H9 (cell line): ENCODE results near the gene MDFI. TPM values are rescaled to one million over a fixed set of nuclear protein-coding genes. Genes with fewer than 3 reads are reported as not detected.

Source experiments
- DNase-seq: peaks from one replicate; pipeline ENCODE4 v3.0.0-alpha.2; 2017
- H2AFZ ChIP-seq: one replicate; pipeline ENCODE4 v1.6.1; 2013; ENCODE audit warnings: mild to moderate bottlenecking, low read length, control low read depth, moderate library complexity
- H2AK5ac ChIP-seq: 2 replicates; pipeline ENCODE4 v1.6.1; 2013; ENCODE audit warnings: low read length, control low read depth, mixed read lengths; ENCODE audit not compliant: insufficient read length
- H2BK120ac ChIP-seq: one replicate; pipeline ENCODE4 v1.6.1; 2013; ENCODE audit warnings: low read depth, mild to moderate bottlenecking, low read length, control low read depth, inconsistent platforms; ENCODE audit not compliant: poor library complexity, severe bottlenecking
- H2BK12ac ChIP-seq: 2 replicates; pipeline ENCODE4 v1.6.1; 2013; ENCODE audit warnings: low read length, control low read depth, mixed read lengths, low read depth; ENCODE audit not compliant: insufficient read length
- H2BK15ac ChIP-seq: 2 replicates; pipeline ENCODE4 v1.6.1; 2013; ENCODE audit warnings: low read depth, low read length, control low read depth
- H2BK20ac ChIP-seq: one replicate; pipeline ENCODE4 v1.6.1; 2013; ENCODE audit warnings: low read depth, mild to moderate bottlenecking, low read length, control low read depth, inconsistent platforms; ENCODE audit not compliant: poor library complexity, severe bottlenecking
- H2BK5ac ChIP-seq: 2 replicates; pipeline ENCODE4 v1.6.1; 2013; ENCODE audit warnings: low read length, control low read depth, mixed read lengths; ENCODE audit not compliant: insufficient read length
- H3K14ac ChIP-seq: 2 replicates; pipeline ENCODE4 v1.6.1; 2013; ENCODE audit warnings: low read length, control low read depth; ENCODE audit not compliant: insufficient read depth
- H3K18ac ChIP-seq: 2 replicates; pipeline ENCODE4 v1.6.1; 2013; ENCODE audit warnings: low read depth, mild to moderate bottlenecking, mixed read lengths, low read length, control low read depth; ENCODE audit not compliant: insufficient read length
- H3K23ac ChIP-seq: 2 replicates; pipeline ENCODE4 v1.6.1; 2013; ENCODE audit warnings: low read length, control low read depth, mixed read lengths, low read depth; ENCODE audit not compliant: insufficient read length
- H3K23me2 ChIP-seq: 2 replicates; pipeline ENCODE4 v1.6.1; 2013; ENCODE audit warnings: low read depth, mild to moderate bottlenecking, mixed read lengths, low read length, control low read depth; ENCODE audit not compliant: insufficient read length, poor library complexity, severe bottlenecking
- H3K27ac ChIP-seq: 2 replicates; pipeline ENCODE4 v1.5.1; 2013; ENCODE audit warnings: low read length, control low read depth, mixed read lengths, low read depth; ENCODE audit not compliant: insufficient read length
- H3K27me3 ChIP-seq: 2 replicates; pipeline ENCODE4 v1.6.1; 2013; ENCODE audit warnings: low read length, control low read depth, inconsistent platforms; ENCODE audit not compliant: insufficient read depth
- H3K4ac ChIP-seq: 2 replicates; pipeline ENCODE4 v1.6.1; 2013; ENCODE audit warnings: low read depth, mild to moderate bottlenecking, control low read depth, inconsistent platforms, low read length, moderate library complexity
- H3K4me1 ChIP-seq: 2 replicates; pipeline ENCODE4 v1.6.1; 2013; ENCODE audit warnings: low read length, control low read depth, inconsistent platforms; ENCODE audit not compliant: insufficient read depth
- H3K4me2 ChIP-seq: 2 replicates; pipeline ENCODE4 v1.6.1; 2013; ENCODE audit warnings: low read length, control low read depth, mixed read lengths; ENCODE audit not compliant: insufficient read length, insufficient read depth
- H3K56ac ChIP-seq: 2 replicates; pipeline ENCODE4 v1.6.1; 2013; ENCODE audit warnings: low read depth, mild to moderate bottlenecking, mixed read lengths, low read length, control low read depth; ENCODE audit not compliant: insufficient read length
- H3K79me1 ChIP-seq: 2 replicates; pipeline ENCODE4 v1.6.1; 2013; ENCODE audit warnings: low read depth, mild to moderate bottlenecking, moderate library complexity, low read length, control low read depth, inconsistent platforms; ENCODE audit not compliant: insufficient read depth, poor library complexity, severe bottlenecking
- H3K79me2 ChIP-seq: 2 replicates; pipeline ENCODE4 v1.6.1; 2013; ENCODE audit warnings: low read length, control low read depth, inconsistent platforms; ENCODE audit not compliant: insufficient read depth
- H3K9ac ChIP-seq: 2 replicates; pipeline ENCODE4 v1.6.1; 2013; ENCODE audit warnings: low read length, control low read depth, mixed read lengths; ENCODE audit not compliant: insufficient read length; ENCODE audit errors: extremely low read depth
- H3K9me3 ChIP-seq: one replicate; pipeline ENCODE4 v1.6.1; 2013; ENCODE audit warnings: low read depth, low read length, inconsistent platforms; ENCODE audit not compliant: control insufficient read depth
- H3T11ph ChIP-seq: one replicate; pipeline ENCODE4 v1.6.1; 2013; ENCODE audit warnings: mild to moderate bottlenecking, low read length, control low read depth, inconsistent platforms
- H4K20me1 ChIP-seq: one replicate; pipeline ENCODE4 v1.6.1; 2013; ENCODE audit not compliant: control insufficient read depth, insufficient read length, insufficient read depth
- H4K5ac ChIP-seq: 2 replicates; pipeline ENCODE4 v1.6.1; 2013; ENCODE audit warnings: low read depth, mild to moderate bottlenecking, mixed read lengths, low read length, control low read depth; ENCODE audit not compliant: insufficient read length
- H4K8ac ChIP-seq: replicated peaks from 2 replicates; pipeline ENCODE4 v1.6.1; 2013; ENCODE audit warnings: low read length, control low read depth, mixed read lengths, low read depth; ENCODE audit not compliant: insufficient read length
- H4K91ac ChIP-seq: 2 replicates; pipeline ENCODE4 v1.6.1; 2013; ENCODE audit warnings: low read depth, mild to moderate bottlenecking, moderate library complexity, mixed read lengths, low read length, control low read depth; ENCODE audit not compliant: insufficient read length
- H3K27ac Mint-ChIP-seq, 3 experiments: 2 replicates in 2 of 3; 3 replicates in 1 of 3; pipeline ENCODE4 v1.8.0; 2020 to 2021; ENCODE audit warnings: mixed read lengths in 3 of 3, mild to moderate bottlenecking in 1 of 3, moderate library complexity in 1 of 3
- H3K27me3 Mint-ChIP-seq: 2 replicates; pipeline ENCODE4 v1.8.0; 2021; ENCODE audit warnings: low read depth, mild to moderate bottlenecking, moderate library complexity, mixed read lengths
- H3K36me3 Mint-ChIP-seq, 3 experiments: 2 replicates in 2 of 3; 3 replicates in 1 of 3; pipeline ENCODE4 v1.8.0; 2020 to 2021; ENCODE audit warnings: low read depth in 3 of 3, mixed read lengths in 3 of 3; ENCODE audit not compliant: insufficient read depth in 1 of 3
- H3K4me1 Mint-ChIP-seq, 2 experiments: 2 replicates each; pipeline ENCODE4 v1.8.0; 2020; ENCODE audit warnings: mixed read lengths in 2 of 2
- H3K4me3 Mint-ChIP-seq, 2 experiments: 2 replicates in 1 of 2; 3 replicates in 1 of 2; pipeline ENCODE4 v1.8.0; 2020 to 2021; ENCODE audit warnings: mild to moderate bottlenecking in 2 of 2, mixed read lengths in 2 of 2, moderate library complexity in 1 of 2
- H3K9me3 Mint-ChIP-seq, 2 experiments: 2 replicates in 1 of 2; 3 replicates in 1 of 2; pipeline ENCODE4 v1.8.0; 2020; ENCODE audit warnings: mild to moderate bottlenecking in 2 of 2, mixed read lengths in 2 of 2, moderate library complexity in 1 of 2
- CTCF ChIP-seq: fragments of 200-600 bp; sonication (generic); conservative IDR thresholded peaks from 3 replicates; pipeline ENCODE4 v1.8.0; 2021; ENCODE audit warnings: antibody characterized with exemption, mild to moderate bottlenecking
- WGBS: extraction: QIAGEN DNeasy Blood & Tissue Kit; methylation state at CpG from one replicate; pipeline ENCODE4 v1.1.7; 2013; ENCODE audit warnings: missing lambda C conversion rate, low lambda C conversion rate, mixed read lengths; ENCODE audit not compliant: insufficient read length; ENCODE audit errors: extremely low coverage; 5-methylcytosine and 5-hydroxymethylcytosine counted together
- total RNA-seq: library from RNA; stranded (reverse); gene quantifications from 2 replicates; pipeline ENCODE4 v1.2.1, GENCODE V29; 2021

MDFI gene
- total RNA-seq, 1 experiment from 2014 or later = 45.0 TPM

GRCh38 chr6:41697861-41698781, 59.9 kb downstream of the MDFI start:
- no peak overlapping the region for H4K5ac ChIP-seq
- H3K4me2 ChIP-seq = no peak overlapping the region
- no peak overlapping the region for H4K8ac ChIP-seq
- no peak overlapping the region for H2AK5ac ChIP-seq
- no peaks in the 10 kb centered on the region for H3K9me3 ChIP-seq
- H3K23ac ChIP-seq = no peak overlapping the region
- WGBS = no CpG with 5 or more reads among the region's 15 CpGs
- no peak overlapping the region for H3K56ac ChIP-seq
- no peak overlapping the region for H3K9ac ChIP-seq
- peak overlapping the region in 2 of 3 experiments; percentile 42 to 92; a peak in 3 of 7 replicates for H3K27ac Mint-ChIP-seq
- H3K79me1 ChIP-seq = no peaks in the 10 kb centered on the region
- DNase-seq = no peak
- no peak overlapping the region for H2AFZ ChIP-seq
- no peak overlapping the region for H3K4ac ChIP-seq
- H3K27ac ChIP-seq = no peak overlapping the region
- H2BK120ac ChIP-seq = no peak overlapping the region
- no peak overlapping the region for H3K4me3 Mint-ChIP-seq
- H3K4me1 Mint-ChIP-seq = peaks cover 20 to 22% of the 10 kb centered on the region in 2 experiments
- H3K4me1 ChIP-seq = no peaks in the 10 kb centered on the region
- H2BK12ac ChIP-seq = no peak overlapping the region
- H3K23me2 ChIP-seq = no peaks in the 10 kb centered on the region
- no peak overlapping the region for H3K14ac ChIP-seq
- H3T11ph ChIP-seq = no peak overlapping the region
- H4K20me1 ChIP-seq = peaks cover 4% of the 10 kb centered on the region
- H3K9me3 Mint-ChIP-seq = no peaks in the 10 kb centered on the region
- H3K18ac ChIP-seq = no peak overlapping the region
- no peaks in the 10 kb centered on the region; a peak in 1 of 7 replicates for H3K36me3 Mint-ChIP-seq
- H3K79me2 ChIP-seq = no peaks in the 10 kb centered on the region
- H2BK15ac ChIP-seq = no peak overlapping the region
- H3K27me3 ChIP-seq = no peaks in the 10 kb centered on the region
- H2BK5ac ChIP-seq = no peak overlapping the region
- no peak overlapping the region for H2BK20ac ChIP-seq
- no peak for TF ChIP-seq CTCF
- H3K27me3 Mint-ChIP-seq = peaks cover 3% of the 10 kb centered on the region
- no peak overlapping the region for H4K91ac ChIP-seq
